ENCODE measurements around the gene ADO. TPM values are rescaled to one million over a fixed set of nuclear protein-coding genes. Genes with fewer than 3 reads are reported as not detected.
A peak's percentile ranks its signal among the peaks of the same experiment; 100 is the strongest.

The ADO gene
- total RNA-seq, 4 donors from 2014 or later, result 9.6 to 25.4 (median 15.0) TPM

DNA sequence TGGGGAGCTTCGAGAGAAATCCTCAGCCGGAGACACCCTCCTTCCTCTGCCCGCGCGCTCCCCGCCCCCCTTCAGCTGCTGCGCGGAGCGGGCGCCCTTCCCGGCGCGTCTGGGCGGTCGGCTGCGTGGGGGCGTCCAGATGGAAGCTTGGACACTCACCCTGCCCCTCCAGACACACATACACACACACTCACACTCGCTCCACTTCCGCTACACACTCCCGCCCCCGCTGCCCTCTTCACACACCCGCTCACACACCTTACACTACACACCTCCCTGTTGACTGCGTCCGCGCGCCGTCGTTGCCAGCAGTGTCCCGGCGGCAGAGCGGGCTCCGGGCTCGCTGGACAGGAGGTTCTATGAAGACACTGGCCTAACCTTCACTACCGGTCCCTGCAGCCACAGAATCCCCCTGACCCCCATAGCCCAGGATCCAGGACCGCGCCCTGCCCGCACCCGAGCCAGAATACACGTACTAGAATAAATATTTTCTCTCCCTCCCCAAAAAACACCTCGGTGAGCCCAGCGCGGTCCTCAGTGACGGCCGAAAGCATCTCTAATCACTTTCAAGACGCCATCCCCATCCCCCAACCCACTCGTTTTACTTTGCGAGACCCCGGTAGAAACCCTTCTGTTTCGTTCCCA lies 12.7 kb downstream of the ADO start:
- Histone ChIP-seq H3K4me3 (peak overlapping the region; percentile 77 to 87 (median 80)), H3K36me3 (no peaks in the 10 kb centered on the region), H3K4me1 (peaks cover 8 to 35% (median 31%) of the 10 kb centered on the region in 4 donors), H3K27ac (peak overlapping the region; percentile 82 to 94 (median 90)), H3K27me3 (peaks cover 56% of the 10 kb centered on the region), H3K9me3 (no peaks in the 10 kb centered on the region)
- TF ChIP-seq EP300 (IDR thresholded peaks at IDR 0.05; ENCODE audit: low read depth), result no peak
- TF ChIP-seq POLR2A (IDR thresholded peaks at IDR 0.05), result no peak
- no peak for TF ChIP-seq POLR2AphosphoS5 (IDR thresholded peaks at IDR 0.05)
- TF ChIP-seq, protein P1, sequence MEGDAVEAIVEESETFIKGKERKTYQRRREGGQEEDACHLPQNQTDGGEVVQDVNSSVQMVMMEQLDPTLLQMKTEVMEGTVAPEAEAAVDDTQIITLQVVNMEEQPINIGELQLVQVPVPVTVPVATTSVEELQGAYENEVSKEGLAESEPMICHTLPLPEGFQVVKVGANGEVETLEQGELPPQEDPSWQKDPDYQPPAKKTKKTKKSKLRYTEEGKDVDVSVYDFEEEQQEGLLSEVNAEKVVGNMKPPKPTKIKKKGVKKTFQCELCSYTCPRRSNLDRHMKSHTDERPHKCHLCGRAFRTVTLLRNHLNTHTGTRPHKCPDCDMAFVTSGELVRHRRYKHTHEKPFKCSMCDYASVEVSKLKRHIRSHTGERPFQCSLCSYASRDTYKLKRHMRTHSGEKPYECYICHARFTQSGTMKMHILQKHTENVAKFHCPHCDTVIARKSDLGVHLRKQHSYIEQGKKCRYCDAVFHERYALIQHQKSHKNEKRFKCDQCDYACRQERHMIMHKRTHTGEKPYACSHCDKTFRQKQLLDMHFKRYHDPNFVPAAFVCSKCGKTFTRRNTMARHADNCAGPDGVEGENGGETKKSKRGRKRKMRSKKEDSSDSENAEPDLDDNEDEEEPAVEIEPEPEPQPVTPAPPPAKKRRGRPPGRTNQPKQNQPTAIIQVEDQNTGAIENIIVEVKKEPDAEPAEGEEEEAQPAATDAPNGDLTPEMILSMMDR (IDR thresholded peaks at IDR 0.05), result no peak
- intact Hi-C loops (cut with DNase I; ENCODE audit: low total_unique reads), result loop anchor here (5.0 to 10.0 kb wide), 2 partner anchors 222 to 380 kb away; no protein-coding TSS in a partner anchor
- in situ Hi-C loops (cut with MboI; ENCODE audit: low pct_ligation_motif_present in 1 of 4, low pct_unique_long_range_greater_than_20kb in 1 of 4, low sequenced_read_pairs in 3 of 4), result loop anchor here in 3 of 4 donors (10.0 to 25.0 kb wide), 2 partner anchors 222 to 345 kb away; no protein-coding TSS in a partner anchor
- peak; percentile 58 for DNase-seq
- 0 to 1% methylated on average over 8 to 48 of the region's 49 CpGs for WGBS, 2 donors (ENCODE audit: low coverage in 1 of 2)

DNA sequence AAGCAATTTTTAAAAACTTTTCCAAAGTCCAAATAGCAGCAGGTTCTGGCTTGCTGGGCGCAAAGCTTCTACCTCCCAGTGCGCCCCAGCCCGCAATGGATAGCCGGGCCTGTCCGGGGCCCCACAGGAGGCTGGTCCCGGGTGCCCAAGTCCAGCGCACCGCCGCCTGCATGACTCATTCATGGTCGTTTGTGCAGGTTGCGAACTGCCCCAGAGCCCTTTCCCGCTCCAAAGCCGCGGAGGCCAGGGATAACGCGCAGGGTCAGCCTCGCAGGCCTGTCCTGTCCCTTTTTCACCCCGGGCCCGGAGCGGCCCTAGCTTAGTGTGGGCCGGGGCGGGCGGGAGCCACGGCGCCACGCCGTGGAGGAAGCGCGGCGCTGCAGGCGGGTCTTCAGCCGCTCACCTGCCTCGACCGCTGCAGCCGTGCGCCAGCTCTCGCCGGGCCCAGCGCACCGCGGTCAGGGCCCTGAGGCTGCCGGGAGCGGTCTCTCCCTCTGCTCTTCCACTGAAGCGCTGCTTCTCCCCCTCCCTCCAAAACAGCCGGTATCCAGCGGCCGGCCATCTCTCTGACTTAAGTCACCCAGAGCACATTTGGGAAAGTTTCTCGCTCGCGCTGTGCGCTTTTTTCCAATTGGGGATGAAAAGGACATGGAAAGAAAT lies 13.4 kb downstream of the ADO start:
- TF ChIP-seq, protein P1 (IDR thresholded peaks at IDR 0.05), result peak; percentile 57 to 89 (median 81)
- no peak for TF ChIP-seq EP300 (IDR thresholded peaks at IDR 0.05; ENCODE audit: low read depth)
- peak; percentile 75 for DNase-seq
- peak overlapping the region; percentile 82 to 94 (median 90) for H3K27ac ChIP-seq
- H3K36me3 ChIP-seq, result no peaks in the 10 kb centered on the region
- peaks cover 56% of the 10 kb centered on the region for H3K27me3 ChIP-seq
- H3K4me1 ChIP-seq, result peaks cover 8 to 35% (median 31%) of the 10 kb centered on the region in 4 donors
- H3K4me3 ChIP-seq, result peak overlapping the region; percentile 77 to 87 (median 80)
- 3 to 4% methylated on average over 4 to 41 of the region's 51 CpGs for WGBS, 2 donors (ENCODE audit: low coverage in 1 of 2)
- intact Hi-C loops (cut with DNase I; ENCODE audit: low total_unique reads), result loop anchor here (5.0 to 10.0 kb wide), 2 partner anchors 223 to 381 kb away; no protein-coding TSS in a partner anchor
- in situ Hi-C loops (cut with MboI; ENCODE audit: low pct_ligation_motif_present in 1 of 4, low pct_unique_long_range_greater_than_20kb in 1 of 4, low sequenced_read_pairs in 3 of 4), result loop anchor here in 3 of 4 donors (10.0 to 25.0 kb wide), 2 partner anchors 223 to 344 kb away; no protein-coding TSS in a partner anchor
- H3K9me3 ChIP-seq, result no peaks in the 10 kb centered on the region

DNA sequence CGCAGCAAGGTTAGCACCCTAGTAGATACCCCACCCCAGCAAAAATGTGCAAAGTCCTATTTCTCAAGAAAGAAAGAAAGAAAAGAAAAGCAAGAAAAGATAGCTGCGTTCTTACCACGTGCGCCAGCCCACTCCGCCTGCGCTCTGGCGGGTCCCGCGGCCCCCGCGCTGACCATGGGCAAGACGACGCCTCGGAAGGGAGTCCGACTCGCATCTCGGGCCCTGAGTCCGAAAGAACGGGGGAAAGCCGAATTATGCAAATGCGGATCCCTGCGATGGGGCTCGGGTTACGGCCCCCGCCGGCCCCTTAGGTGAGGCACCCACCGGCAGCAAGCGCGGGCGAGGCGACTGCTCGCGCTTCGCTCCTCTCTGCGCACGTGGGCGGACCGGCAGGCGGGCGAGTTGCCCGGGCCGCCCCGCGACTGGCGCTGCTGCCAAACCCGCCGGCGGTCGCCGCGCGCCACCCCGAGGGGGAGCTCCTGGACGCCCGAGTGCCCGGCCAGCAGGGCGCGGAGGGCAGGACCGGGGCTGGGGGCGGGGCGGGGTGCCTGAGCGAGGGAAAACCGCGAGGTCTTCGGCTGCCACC lies 14.0 kb downstream of the ADO start:
- peak; percentile 26 for DNase-seq
- TF ChIP-seq, protein P1 (IDR thresholded peaks at IDR 0.05), result no peak
- TF ChIP-seq POLR2AphosphoS5 (IDR thresholded peaks at IDR 0.05), result no peak
- no peak for TF ChIP-seq POLR2A (IDR thresholded peaks at IDR 0.05)
- no peak for TF ChIP-seq EP300 (IDR thresholded peaks at IDR 0.05; ENCODE audit: low read depth)
- peaks cover 8 to 35% (median 31%) of the 10 kb centered on the region in 4 donors for H3K4me1 ChIP-seq
- intact Hi-C loops (cut with DNase I; ENCODE audit: low total_unique reads), result loop anchor here (5.0 to 10.0 kb wide), 2 partner anchors 224 to 381 kb away; no protein-coding TSS in a partner anchor
- H3K27me3 ChIP-seq, result peaks cover 56% of the 10 kb centered on the region
- 18 to 26% methylated on average over 4 to 26 of the region's 65 CpGs for WGBS, 2 donors (ENCODE audit: low coverage in 1 of 2)
- in situ Hi-C loops (cut with MboI; ENCODE audit: low pct_ligation_motif_present in 1 of 4, low pct_unique_long_range_greater_than_20kb in 1 of 4, low sequenced_read_pairs in 3 of 4), result loop anchor here in 3 of 4 donors (10.0 to 25.0 kb wide), 2 partner anchors 224 to 344 kb away; no protein-coding TSS in a partner anchor
- no peaks in the 10 kb centered on the region for H3K36me3 ChIP-seq
- H3K27ac ChIP-seq, result no peak overlapping the region
- H3K9me3 ChIP-seq, result no peaks in the 10 kb centered on the region
- peak overlapping the region in 3 of 4 donors; percentile 77 to 87 (median 81) for H3K4me3 ChIP-seq

All from transverse colon (tissue), 4 donors.